GM21576 (cell line): ENCODE data around the gene TLCD4.
"Not testable (repeated sequence)": the region's sequence is repeated elsewhere in the genome, so short reads cannot be mapped to it uniquely, and the experiment has no call there.

Source experiments
- ATAC-seq: cut with Tn5 transposase; IDR thresholded peaks from one replicate; pipeline ENCODE4 v1.9.1; 2021; ENCODE audit warnings: mild to moderate bottlenecking, moderate library complexity; ENCODE audit not compliant: unreplicated experiment

The TLCD4 gene

DNA sequence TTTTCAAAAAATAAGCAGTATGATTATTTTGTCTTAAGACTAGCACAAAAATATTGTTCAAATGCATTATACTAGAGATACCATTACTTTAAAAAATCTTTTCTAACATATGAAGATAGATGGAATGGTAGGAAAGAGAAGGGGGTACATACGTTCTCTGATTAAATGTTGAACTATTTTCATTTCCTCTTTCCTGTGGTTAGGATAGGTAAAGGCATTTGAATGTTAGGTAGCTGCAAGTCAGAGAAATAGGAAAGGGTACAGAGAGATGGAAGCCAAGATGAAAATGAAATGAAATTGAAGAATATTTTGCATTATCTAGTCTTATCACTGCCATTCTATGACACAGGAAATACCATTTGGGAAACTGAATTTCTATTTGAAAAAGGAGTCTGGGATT, 28.3 kb downstream of the TLCD4 start:
- ATAC-seq = no peak

DNA sequence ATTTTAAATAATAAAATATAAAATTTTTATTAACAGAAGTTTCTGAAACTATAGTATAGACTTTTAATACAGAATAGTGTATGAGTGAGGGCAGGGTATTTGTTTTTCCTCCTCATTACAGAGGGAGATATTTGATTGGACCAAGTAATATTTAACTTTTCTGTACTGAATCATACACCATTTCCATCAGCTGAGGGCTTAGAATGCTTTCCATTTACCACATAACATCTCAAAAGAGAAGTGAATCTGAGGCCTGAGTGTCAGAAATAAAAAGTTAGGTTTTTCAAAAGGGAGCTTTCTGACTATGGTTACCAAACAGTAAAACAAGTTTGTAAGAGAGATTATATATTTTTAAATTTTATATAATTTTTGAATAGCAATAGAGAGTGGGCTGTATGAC, 29.5 kb downstream of the TLCD4 start:
- peak; percentile 80 for ATAC-seq

DNA sequence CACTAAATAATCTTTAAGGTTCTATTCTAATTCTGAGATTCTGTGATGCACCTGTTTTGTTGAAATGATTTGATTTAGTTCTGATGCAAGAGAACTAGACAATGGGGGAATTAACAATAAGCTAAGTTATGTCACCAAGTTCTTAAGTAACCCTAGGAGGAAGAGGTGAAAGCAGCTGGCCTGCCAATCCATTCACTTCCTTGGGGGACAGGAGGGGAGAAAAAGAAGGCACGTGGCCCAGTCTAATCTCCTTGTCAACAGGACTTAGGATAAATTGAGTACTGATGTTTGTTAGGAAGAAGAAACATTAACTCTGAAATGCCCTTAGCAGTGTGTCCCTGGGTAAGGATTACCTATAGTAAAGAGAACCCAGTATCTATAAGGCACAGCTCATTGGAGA, 36.9 kb downstream of the TLCD4 start:
- no peak for ATAC-seq

- ATAC-seq = not testable (repeated sequence)
These were observed 48.4 kb downstream of the TLCD4 start for GRCh38 chr1:95165569-95165968.
